ENCODE results near the gene ATP2B2. TPM values are rescaled to one million over a fixed set of nuclear protein-coding genes. Genes with fewer than 3 reads are reported as not detected.

Gene ATP2B2
- total and polyA plus RNA-seq, 2 of the 8 experiments (the other 6 are each of a cell fraction or from before 2014, with no cell fraction given) = 0.14 to 1.2 TPM

GRCh38 chr3:10387881-10388609 is 117.3 kb downstream of the ATP2B2 start:
- H2AFZ ChIP-seq (ENCODE audit: low read length) = no peak overlapping the region
- H3K4me1 ChIP-seq (replicated peaks in 1 of 4; ENCODE audit: control insufficient read depth in 3 of 4, insufficient read depth in 4 of 4, low read length in 3 of 4) = no peaks in the 10 kb centered on the region
- H3K79me2 ChIP-seq (ENCODE audit: control insufficient read depth in 1 of 2, insufficient read depth in 2 of 2, low read length in 2 of 2) = no peaks in the 10 kb centered on the region
- peak overlapping the region; percentile 51 for H4K91ac ChIP-seq (replicated peaks; ENCODE audit: insufficient read length, low read length)
- no peaks in the 10 kb centered on the region for H3K27me3 ChIP-seq (replicated peaks in 1 of 4; ENCODE audit: control insufficient read depth in 3 of 4, extremely low read depth in 1 of 4, insufficient read depth in 3 of 4, low read length in 3 of 4)
- no peak overlapping the region for H3K4me2 ChIP-seq (ENCODE audit: insufficient read depth in 1 of 2, low read depth in 2 of 2, low read length in 2 of 2)
- no peak for FAIRE-seq
- H3K56ac ChIP-seq (replicated peaks; ENCODE audit: insufficient read length, low read depth, low read length) = no peak overlapping the region
- ChIA-PET CTCF (ENCODE audit: partially characterized antibody) (interaction anchor here (1.0 kb wide), 2 partner anchors 285 to 352 kb away, joined by 4 read pairs; no protein-coding TSS in a partner anchor), POLR2A (ENCODE audit: partially characterized antibody) (interaction anchor here (0.7 kb wide), 1 partner anchor 12 kb away, joined by 3 read pairs; no protein-coding TSS in a partner anchor)
- no peaks in the 10 kb centered on the region for H3K23me2 ChIP-seq (ENCODE audit: low read depth, low read length)
- no peak overlapping the region for H4K8ac ChIP-seq (ENCODE audit: extremely low read depth, insufficient read depth, low read length)
- H4K20me1 ChIP-seq (replicated peaks in 1 of 2; ENCODE audit: control insufficient read depth in 1 of 2, insufficient read depth in 2 of 2, low read length in 2 of 2) = no peaks in the 10 kb centered on the region
- H2BK12ac ChIP-seq (ENCODE audit: low read depth, low read length) = no peak overlapping the region
- no peak overlapping the region for H3K4me3 ChIP-seq (ENCODE audit: extremely low read depth in 1 of 4, insufficient read depth in 2 of 4, low read depth in 3 of 4, low read length in 4 of 4)
- 77% methylated on average over 6 of the region's 6 CpGs; no CpG with 5 or more reads in 1 of the 2 experiments for WGBS, 2 experiments (ENCODE audit: extremely low coverage in 1 of 2, insufficient coverage in 1 of 2, insufficient read length in 1 of 2, insufficient replicate concordance in 2 of 2, low coverage in 1 of 2, low lambda C conversion rate in 2 of 2, missing lambda C conversion rate in 1 of 2)
- no peak overlapping the region for H2BK20ac ChIP-seq (ENCODE audit: low read length)
- no peak overlapping the region for H4K5ac ChIP-seq (ENCODE audit: insufficient read length, low read depth, low read length)
- H3K18ac ChIP-seq (ENCODE audit: extremely low read depth, low read length) = no peak overlapping the region
- H2AK5ac ChIP-seq (ENCODE audit: low read depth, low read length) = no peak overlapping the region
- no peaks in the 10 kb centered on the region for H3K36me3 ChIP-seq (ENCODE audit: control insufficient read depth in 2 of 4, insufficient read depth in 4 of 4, low read length in 3 of 4)
- H3K4ac ChIP-seq (replicated peaks; ENCODE audit: insufficient read length, low read depth, low read length) = no peak overlapping the region
- H3K9ac ChIP-seq (replicated peaks in 1 of 4; ENCODE audit: extremely low read depth in 1 of 4, low read depth in 3 of 4, low read length in 3 of 4) = no peak overlapping the region
- no peaks in the 10 kb centered on the region for H3K79me1 ChIP-seq (ENCODE audit: low read depth, low read length)
- DNase-seq (ENCODE audit: low read depth in 1 of 2, low spot score in 2 of 2) = no peak
- no peak overlapping the region for H3K27ac ChIP-seq (ENCODE audit: low read depth, low read length)
- no peak overlapping the region for H3K23ac ChIP-seq (ENCODE audit: insufficient read length)
- H3K9me3 ChIP-seq (ENCODE audit: insufficient read depth in 2 of 2, low read depth in 1 of 2, low read length in 1 of 2) = peaks cover 35% of the 10 kb centered on the region in 2 experiments
- no peak overlapping the region for H2BK120ac ChIP-seq (replicated peaks; ENCODE audit: low read depth, low read length)
- no peak overlapping the region for H3K14ac ChIP-seq (ENCODE audit: insufficient read length)
- no peak overlapping the region for H2BK15ac ChIP-seq (ENCODE audit: low read length)
- no peak overlapping the region for H2BK5ac ChIP-seq (ENCODE audit: low read depth, low read length)
- no peak for TF ChIP-seq GTF2F1 (IDR thresholded peaks at IDR 0.05; ENCODE audit: borderline replicate concordance, low read depth, low read length)
- TF ChIP-seq TCF12 (IDR thresholded peaks at IDR 0.05; ENCODE audit: low read depth, low read length) = no peak
- no peak for TF ChIP-seq JUND (IDR thresholded peaks at IDR 0.05; ENCODE audit: low read length)
- no peak for TF ChIP-seq GABPA (IDR thresholded peaks at IDR 0.05; ENCODE audit: borderline replicate concordance, insufficient read depth, low read length)
- no peak for TF ChIP-seq HDAC6 (IDR thresholded peaks at IDR 0.05; ENCODE audit: low read depth, low read length)
- TF ChIP-seq SRF (IDR thresholded peaks at IDR 0.05; ENCODE audit: low read depth, low read length) = no peak
- no peak for TF ChIP-seq CTBP2 (IDR thresholded peaks at IDR 0.05; ENCODE audit: borderline replicate concordance, insufficient read depth, insufficient read length, low read length)
- no peak for TF ChIP-seq SIRT6 (IDR thresholded peaks at IDR 0.05; ENCODE audit: low read length)
- TF ChIP-seq TBP (IDR thresholded peaks at IDR 0.05; ENCODE audit: low read depth, low read length) = no peak
- TF ChIP-seq, protein P1, sequence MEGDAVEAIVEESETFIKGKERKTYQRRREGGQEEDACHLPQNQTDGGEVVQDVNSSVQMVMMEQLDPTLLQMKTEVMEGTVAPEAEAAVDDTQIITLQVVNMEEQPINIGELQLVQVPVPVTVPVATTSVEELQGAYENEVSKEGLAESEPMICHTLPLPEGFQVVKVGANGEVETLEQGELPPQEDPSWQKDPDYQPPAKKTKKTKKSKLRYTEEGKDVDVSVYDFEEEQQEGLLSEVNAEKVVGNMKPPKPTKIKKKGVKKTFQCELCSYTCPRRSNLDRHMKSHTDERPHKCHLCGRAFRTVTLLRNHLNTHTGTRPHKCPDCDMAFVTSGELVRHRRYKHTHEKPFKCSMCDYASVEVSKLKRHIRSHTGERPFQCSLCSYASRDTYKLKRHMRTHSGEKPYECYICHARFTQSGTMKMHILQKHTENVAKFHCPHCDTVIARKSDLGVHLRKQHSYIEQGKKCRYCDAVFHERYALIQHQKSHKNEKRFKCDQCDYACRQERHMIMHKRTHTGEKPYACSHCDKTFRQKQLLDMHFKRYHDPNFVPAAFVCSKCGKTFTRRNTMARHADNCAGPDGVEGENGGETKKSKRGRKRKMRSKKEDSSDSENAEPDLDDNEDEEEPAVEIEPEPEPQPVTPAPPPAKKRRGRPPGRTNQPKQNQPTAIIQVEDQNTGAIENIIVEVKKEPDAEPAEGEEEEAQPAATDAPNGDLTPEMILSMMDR (IDR thresholded peaks at IDR 0.05; ENCODE audit: control extremely low read depth in 1 of 3, insufficient read depth in 1 of 3, low read depth in 1 of 3, low read length in 3 of 3) = no peak
- TF ChIP-seq RFX5 (IDR thresholded peaks at IDR 0.05; ENCODE audit: borderline replicate concordance, low read depth, low read length) = no peak

Measured in H1 (cell line).